ENCODE results near the gene FAM9A.

Gene FAM9A

GRCh38 chrX:8848911-8849310 lies 47.7 kb upstream of the FAM9A start:
- Histone ChIP-seq H3K79me2 (ENCODE audit: insufficient read depth, low read depth) (no peaks in the 10 kb centered on the region), H3K27ac (no peak overlapping the region), H3K4me3 (IDR thresholded peaks at IDR 0.05; ENCODE audit: insufficient read depth, low read depth, low read length) (no peak overlapping the region), H3K36me3 (ENCODE audit: insufficient read depth) (no peaks in the 10 kb centered on the region), H3K4me1 (ENCODE audit: low read depth, poor library complexity, severe bottlenecking) (no peaks in the 10 kb centered on the region), H2AFZ (ENCODE audit: low read depth) (no peak overlapping the region), H3K4me2 (no peak overlapping the region), H3K27me3 (ENCODE audit: insufficient read depth, low read depth) (no peaks in the 10 kb centered on the region), H4K20me1 (ENCODE audit: insufficient read depth) (no peaks in the 10 kb centered on the region), H3K9ac (no peak overlapping the region)
- TF ChIP-seq CTCF (conservative IDR thresholded peaks at IDR 0.05; ENCODE audit: low read depth, low read length), result no peak

GRCh38 chrX:8848441-8848840 lies 47.3 kb upstream of the FAM9A start:
- H3K4me3 ChIP-seq (IDR thresholded peaks at IDR 0.05; ENCODE audit: insufficient read depth, low read depth, low read length), result no peak overlapping the region

GRCh38 chrX:8847360-8847759 lies 46.2 kb upstream of the FAM9A start:
- no peaks in the 10 kb centered on the region for H3K27me3 ChIP-seq (ENCODE audit: insufficient read depth, low read depth)
- no peak overlapping the region for H3K9ac ChIP-seq
- TF ChIP-seq CTCF (conservative IDR thresholded peaks at IDR 0.05; ENCODE audit: low read depth, low read length), result no peak
- H3K27ac ChIP-seq, result no peak overlapping the region
- H3K79me2 ChIP-seq (ENCODE audit: insufficient read depth, low read depth), result no peaks in the 10 kb centered on the region
- no peak overlapping the region for H2AFZ ChIP-seq (ENCODE audit: low read depth)
- H4K20me1 ChIP-seq (ENCODE audit: insufficient read depth), result no peaks in the 10 kb centered on the region
- no peak overlapping the region for H3K4me3 ChIP-seq (IDR thresholded peaks at IDR 0.05; ENCODE audit: insufficient read depth, low read depth, low read length)
- H3K4me2 ChIP-seq, result no peak overlapping the region
- H3K36me3 ChIP-seq (ENCODE audit: insufficient read depth), result no peaks in the 10 kb centered on the region
- H3K4me1 ChIP-seq (ENCODE audit: low read depth, poor library complexity, severe bottlenecking), result no peaks in the 10 kb centered on the region

More at GRCh38 chrX:8848441-8848840, 47.3 kb upstream of the FAM9A start:
- Histone ChIP-seq H4K20me1 (ENCODE audit: insufficient read depth) (no peaks in the 10 kb centered on the region), H3K4me2 (no peak overlapping the region), H3K9ac (no peak overlapping the region), H3K36me3 (ENCODE audit: insufficient read depth) (no peaks in the 10 kb centered on the region), H3K27me3 (ENCODE audit: insufficient read depth, low read depth) (no peaks in the 10 kb centered on the region), H3K27ac (no peak overlapping the region), H2AFZ (ENCODE audit: low read depth) (no peak overlapping the region), H3K4me1 (ENCODE audit: low read depth, poor library complexity, severe bottlenecking) (no peaks in the 10 kb centered on the region), H3K79me2 (ENCODE audit: insufficient read depth, low read depth) (no peaks in the 10 kb centered on the region)
- no peak for TF ChIP-seq CTCF (conservative IDR thresholded peaks at IDR 0.05; ENCODE audit: low read depth, low read length)

GRCh38 chrX:8846266-8846665 lies 45.1 kb upstream of the FAM9A start:
- no peaks in the 10 kb centered on the region for H3K27me3 ChIP-seq (ENCODE audit: insufficient read depth, low read depth)
- no peak for TF ChIP-seq CTCF (conservative IDR thresholded peaks at IDR 0.05; ENCODE audit: low read depth, low read length)
- H2AFZ ChIP-seq (ENCODE audit: low read depth), result no peak overlapping the region
- no peaks in the 10 kb centered on the region for H3K36me3 ChIP-seq (ENCODE audit: insufficient read depth)
- H3K4me1 ChIP-seq (ENCODE audit: low read depth, poor library complexity, severe bottlenecking), result no peaks in the 10 kb centered on the region
- H3K4me2 ChIP-seq, result no peak overlapping the region
- H3K9ac ChIP-seq, result no peak overlapping the region
- no peaks in the 10 kb centered on the region for H3K79me2 ChIP-seq (ENCODE audit: insufficient read depth, low read depth)
- no peak overlapping the region for H3K27ac ChIP-seq
- no peaks in the 10 kb centered on the region for H4K20me1 ChIP-seq (ENCODE audit: insufficient read depth)
- H3K4me3 ChIP-seq (IDR thresholded peaks at IDR 0.05; ENCODE audit: insufficient read depth, low read depth, low read length), result no peak overlapping the region
